Activated T-cell treated with anti-CD3 and anti-CD28 coated beads, Interleukin-2, amount 50 U/mL, for 24 hours (primary cell): ENCODE results near the gene CAT.

ENCODE experiments used
- DNase-seq: peaks from one replicate; pipeline ENCODE4 v3.0.0-alpha.2; 2020
- H3K27ac Mint-ChIP-seq: 2 replicates; pipeline ENCODE4 v1.8.0; 2020; ENCODE audit warnings: mild to moderate bottlenecking, mixed read lengths
- H3K27me3 Mint-ChIP-seq: 2 replicates; pipeline ENCODE4 v1.8.0; 2020; ENCODE audit warnings: mixed read lengths
- H3K36me3 Mint-ChIP-seq: 2 replicates; pipeline ENCODE4 v1.8.0; 2020; ENCODE audit warnings: low read depth, mixed read lengths
- H3K4me1 Mint-ChIP-seq: 2 replicates; pipeline ENCODE4 v1.8.0; 2020; ENCODE audit warnings: low read depth, mixed read lengths
- H3K4me3 Mint-ChIP-seq: 2 replicates; pipeline ENCODE4 v1.8.0; 2020; ENCODE audit warnings: mild to moderate bottlenecking, moderate library complexity, mixed read lengths
- H3K9me3 Mint-ChIP-seq: 2 replicates; pipeline ENCODE4 v1.8.0; 2020; ENCODE audit warnings: mixed read lengths

Gene CAT

GRCh38 chr11:34438529-34439507 is at the start of gene CAT:
TSS of gene CAT (plus strand) at chr11:34438934. CDS start at chr11:34439014, 80 bp downstream.
- Mint-ChIP-seq H3K9me3 (no peaks in the 10 kb centered on the region), H3K27me3 (no peaks in the 10 kb centered on the region), H3K4me3 (peak within 1 kb of the TSS; percentile 90), H3K36me3 (peaks cover 6% of the 10 kb centered on the region), H3K27ac (peak within 1 kb of the TSS; percentile 96), H3K4me1 (peaks cover 32% of the 10 kb centered on the region)
- DNase-seq, result peak; percentile 98

DNA sequence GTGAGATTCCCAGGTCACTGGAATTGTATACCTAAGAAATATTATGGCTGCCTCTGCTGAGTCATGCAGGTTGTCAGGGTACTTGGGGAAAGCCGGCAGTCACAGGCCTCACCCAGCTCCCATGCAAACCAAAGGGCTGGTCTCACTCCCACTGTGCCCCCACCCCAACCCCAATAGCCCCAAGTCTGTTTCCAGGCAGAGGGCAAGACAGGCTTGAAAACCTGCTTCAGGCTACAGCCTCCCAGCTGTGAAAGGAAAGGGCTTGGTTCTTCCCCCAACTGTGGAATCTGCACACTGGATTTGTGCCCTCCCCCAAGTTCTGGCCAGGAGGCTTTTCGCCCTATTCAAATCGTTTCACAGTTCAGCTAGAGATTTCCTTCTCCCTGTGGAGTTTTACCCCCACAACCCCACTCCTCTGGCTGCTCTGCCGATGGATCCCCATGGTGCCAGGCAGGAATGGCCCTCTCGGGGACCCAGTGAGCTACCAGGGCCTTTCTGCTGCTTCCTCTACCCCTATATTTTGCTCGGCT is 43.9 kb upstream of the CAT start:
- no peak for DNase-seq
- no peak overlapping the region for H3K4me3 Mint-ChIP-seq
- H3K36me3 Mint-ChIP-seq, result no peaks in the 10 kb centered on the region
- H3K9me3 Mint-ChIP-seq, result peaks cover 20% of the 10 kb centered on the region
- no peak overlapping the region for H3K27ac Mint-ChIP-seq
- no peaks in the 10 kb centered on the region for H3K4me1 Mint-ChIP-seq
- H3K27me3 Mint-ChIP-seq, result peaks cover 54% of the 10 kb centered on the region

- no peaks in the 10 kb centered on the region for H3K36me3 Mint-ChIP-seq
- peaks cover 20% of the 10 kb centered on the region for H3K9me3 Mint-ChIP-seq
- H3K4me3 Mint-ChIP-seq, result no peak overlapping the region
- peaks cover 56% of the 10 kb centered on the region for H3K27me3 Mint-ChIP-seq
- no peaks in the 10 kb centered on the region for H3K4me1 Mint-ChIP-seq
- DNase-seq, result no peak
- H3K27ac Mint-ChIP-seq, result no peak overlapping the region
These were observed 42.7 kb upstream of the CAT start for GRCh38 chr11:34395916-34396550.

DNA sequence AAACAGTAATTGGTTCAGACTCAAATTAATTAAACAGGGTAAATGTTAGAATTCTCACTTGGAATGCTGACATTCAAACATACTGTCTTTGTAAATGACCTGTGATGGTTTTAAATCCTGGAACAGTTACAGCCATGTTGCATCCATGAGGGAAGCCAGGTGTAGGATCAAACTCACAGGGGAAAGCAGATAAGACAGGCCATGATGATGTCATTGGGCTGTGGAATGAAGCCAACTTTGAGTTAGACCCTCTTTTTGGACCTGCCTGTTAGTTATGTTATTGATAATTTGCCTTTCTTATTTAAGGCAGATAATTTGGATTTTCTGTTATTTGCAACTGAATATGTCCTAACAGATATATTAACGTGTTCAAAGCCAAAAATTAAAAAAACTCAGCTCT is 41.6 kb upstream of the CAT start:
- Mint-ChIP-seq H3K27ac (no peak overlapping the region), H3K4me1 (no peaks in the 10 kb centered on the region), H3K9me3 (peaks cover 20% of the 10 kb centered on the region), H3K4me3 (no peak overlapping the region), H3K36me3 (no peaks in the 10 kb centered on the region), H3K27me3 (peaks cover 50% of the 10 kb centered on the region)
- no peak for DNase-seq

DNA sequence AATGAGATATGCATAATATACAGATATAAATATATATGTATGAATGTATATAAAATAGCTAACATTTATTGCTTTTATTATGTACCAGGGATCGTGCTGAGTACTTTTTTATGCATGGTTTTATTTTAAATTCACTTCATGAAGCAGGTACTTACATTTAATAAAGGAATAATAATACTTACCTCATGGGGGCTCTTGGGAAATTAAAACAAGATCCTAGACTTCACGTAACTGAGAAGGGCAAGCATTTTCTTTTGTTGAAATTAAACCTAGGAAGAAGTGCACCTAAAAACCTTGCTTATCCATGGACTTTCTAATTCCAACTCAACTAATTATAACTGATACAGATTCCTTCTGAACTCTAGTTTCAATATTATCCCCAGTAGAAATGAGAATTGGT is 40.9 kb upstream of the CAT start:
- Mint-ChIP-seq H3K4me3 (no peak overlapping the region), H3K27me3 (peaks cover 44% of the 10 kb centered on the region), H3K9me3 (peaks cover 16% of the 10 kb centered on the region), H3K36me3 (no peaks in the 10 kb centered on the region), H3K4me1 (no peaks in the 10 kb centered on the region), H3K27ac (no peak overlapping the region)
- no peak for DNase-seq

DNA sequence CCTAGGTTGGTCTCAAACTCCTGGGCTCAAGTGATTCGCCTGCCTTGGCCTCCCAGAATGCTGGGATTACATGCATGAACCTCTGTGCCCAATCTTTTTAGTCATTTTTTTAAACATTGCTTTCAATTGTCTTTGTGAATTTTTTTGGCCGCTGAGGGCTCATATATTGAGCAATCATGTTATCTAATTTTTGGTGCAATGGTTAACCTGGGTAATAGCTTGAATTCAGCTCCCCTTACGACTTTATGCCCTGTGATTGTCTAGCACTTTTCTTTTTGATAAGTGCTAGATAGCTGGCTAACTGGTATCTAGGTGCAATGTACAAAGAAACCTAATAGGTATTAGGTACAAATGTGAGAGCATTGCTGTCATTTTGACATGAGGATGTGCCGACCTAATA is 35.3 kb upstream of the CAT start:
- H3K27ac Mint-ChIP-seq, result no peak overlapping the region
- DNase-seq, result no peak
- no peaks in the 10 kb centered on the region for H3K36me3 Mint-ChIP-seq
- H3K4me1 Mint-ChIP-seq, result peaks cover 15% of the 10 kb centered on the region
- H3K4me3 Mint-ChIP-seq, result no peak overlapping the region
- H3K9me3 Mint-ChIP-seq, result no peaks in the 10 kb centered on the region
- H3K27me3 Mint-ChIP-seq, result peaks cover 26% of the 10 kb centered on the region

DNA sequence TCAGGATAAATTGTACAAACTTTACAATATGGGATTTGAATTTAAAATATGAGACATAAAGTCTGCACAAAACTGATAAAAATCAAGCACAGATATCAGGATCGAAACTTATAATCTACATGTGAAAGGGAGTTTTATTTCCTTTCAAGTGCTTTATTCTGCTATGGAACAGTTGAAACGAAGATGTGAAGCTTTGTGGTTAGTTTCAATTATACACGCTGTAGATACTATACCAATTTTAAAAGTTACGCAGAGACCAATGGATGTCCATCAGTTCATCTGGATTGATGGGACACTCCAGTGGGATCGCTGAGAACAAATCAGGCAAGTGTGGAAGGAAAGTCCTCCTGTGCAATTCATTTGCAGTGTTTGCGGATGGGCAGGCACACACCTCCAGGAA is 34.5 kb upstream of the CAT start:
- no peaks in the 10 kb centered on the region for H3K36me3 Mint-ChIP-seq
- peaks cover 15% of the 10 kb centered on the region for H3K4me1 Mint-ChIP-seq
- no peaks in the 10 kb centered on the region for H3K9me3 Mint-ChIP-seq
- H3K27ac Mint-ChIP-seq, result no peak overlapping the region
- peaks cover 26% of the 10 kb centered on the region for H3K27me3 Mint-ChIP-seq
- DNase-seq, result no peak
- H3K4me3 Mint-ChIP-seq, result peak overlapping the region; percentile 3

DNA sequence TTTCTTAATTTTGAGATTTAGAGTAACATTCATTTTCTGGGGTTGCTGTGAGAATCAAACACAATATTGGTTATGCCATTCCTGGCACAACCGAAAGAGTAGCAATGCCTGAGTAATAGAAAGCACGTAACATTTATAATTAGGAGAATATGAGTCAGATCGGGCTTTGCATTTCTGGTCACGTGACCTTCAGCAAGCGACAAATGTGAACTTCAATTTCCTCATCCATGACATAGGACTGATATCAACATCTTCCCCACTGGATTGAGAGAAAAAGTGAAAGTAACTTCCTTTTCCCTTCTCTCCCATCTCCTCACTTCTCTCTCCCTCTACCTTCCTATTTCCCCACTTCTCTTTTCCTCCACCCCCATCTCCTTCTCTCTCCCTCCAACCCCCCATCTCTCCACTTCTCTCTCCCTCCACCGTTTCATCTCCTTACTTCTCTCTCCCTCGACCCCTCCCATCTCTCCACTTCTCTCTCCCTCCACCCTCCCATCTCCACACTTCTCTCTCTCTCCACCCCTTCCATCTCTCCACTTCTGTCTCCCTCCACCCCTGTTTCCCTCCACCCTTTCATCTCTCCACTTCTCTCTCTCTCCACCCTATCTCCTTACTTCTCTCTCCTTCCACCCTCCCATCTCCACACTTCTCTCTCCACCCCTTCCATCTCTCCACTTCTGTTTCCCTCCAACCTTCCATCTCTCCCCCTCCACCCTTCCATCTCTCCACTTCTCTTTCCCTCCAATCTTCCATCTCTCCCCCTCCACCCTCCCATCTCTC is 33.5 kb upstream of the CAT start:
- Mint-ChIP-seq H3K27ac (no peak overlapping the region), H3K36me3 (no peaks in the 10 kb centered on the region), H3K9me3 (no peaks in the 10 kb centered on the region), H3K27me3 (peaks cover 26% of the 10 kb centered on the region), H3K4me1 (peaks cover 15% of the 10 kb centered on the region), H3K4me3 (peak overlapping the region; percentile 3)
- no peak for DNase-seq

DNA sequence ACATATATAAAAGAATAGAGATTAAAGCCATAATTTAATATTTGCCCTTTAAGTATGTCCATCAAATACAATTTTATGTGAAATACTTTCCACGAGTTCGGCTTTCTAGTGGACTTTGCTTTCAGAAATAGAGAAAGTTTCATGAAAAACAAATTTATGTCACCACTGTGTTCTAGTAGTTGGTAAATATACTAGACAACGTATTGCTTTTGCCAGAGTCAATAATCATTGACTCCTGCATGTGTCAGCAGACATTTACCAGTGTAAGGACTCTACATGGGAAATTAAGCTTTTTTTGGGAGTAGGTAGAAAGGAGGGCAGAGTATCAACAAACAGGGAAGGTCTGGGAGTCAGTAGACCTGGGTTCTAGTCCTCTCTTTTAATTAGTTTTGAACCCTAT is 32.3 kb upstream of the CAT start:
- no peak for DNase-seq
- no peak overlapping the region for H3K27ac Mint-ChIP-seq
- H3K4me3 Mint-ChIP-seq, result no peak overlapping the region

DNA sequence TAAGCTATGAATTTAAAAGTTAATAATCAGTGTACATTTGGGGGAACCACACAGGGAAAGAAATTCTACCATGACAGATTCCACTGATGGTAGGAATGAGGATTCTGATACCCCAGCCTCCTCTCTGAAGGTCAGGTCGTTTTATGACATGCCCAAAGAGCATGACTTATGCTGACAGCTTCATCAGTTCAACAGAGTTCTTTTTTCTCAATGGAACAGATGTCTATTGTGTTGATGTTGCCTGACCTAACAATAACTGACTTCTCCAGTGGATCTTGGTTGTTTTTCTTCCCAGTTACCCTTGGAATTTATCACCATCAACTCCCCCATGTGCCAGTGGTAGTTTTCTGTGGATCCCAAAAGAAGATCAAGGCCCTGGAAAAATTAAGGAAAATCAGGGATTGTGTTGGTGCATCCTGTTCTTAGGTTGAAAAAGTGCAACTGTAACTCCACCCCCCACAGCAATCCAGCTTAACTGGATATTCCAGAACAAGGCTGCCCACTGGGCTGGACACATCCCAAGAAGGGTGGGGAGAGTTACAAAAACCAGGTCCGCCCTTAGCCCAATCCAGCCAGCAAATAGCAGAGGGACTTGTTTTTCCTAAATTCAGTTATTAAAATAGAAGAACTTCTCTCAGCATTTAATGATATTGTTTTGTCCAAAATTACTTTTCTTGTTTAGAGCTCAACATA is 31.5 kb upstream of the CAT start:
- peaks cover 3% of the 10 kb centered on the region for H3K9me3 Mint-ChIP-seq
- peaks cover 28% of the 10 kb centered on the region for H3K27me3 Mint-ChIP-seq
- H3K36me3 Mint-ChIP-seq, result no peaks in the 10 kb centered on the region
- DNase-seq, result no peak
- H3K4me1 Mint-ChIP-seq, result peaks cover 15% of the 10 kb centered on the region
- no peak overlapping the region for H3K4me3 Mint-ChIP-seq
- H3K27ac Mint-ChIP-seq, result no peak overlapping the region

More for the DNA sequence above, 32.3 kb upstream of the CAT start:
- Mint-ChIP-seq H3K9me3 (no peaks in the 10 kb centered on the region), H3K4me1 (peaks cover 15% of the 10 kb centered on the region), H3K36me3 (no peaks in the 10 kb centered on the region), H3K27me3 (peaks cover 28% of the 10 kb centered on the region)

- no peaks in the 10 kb centered on the region for H3K36me3 Mint-ChIP-seq
- H3K4me1 Mint-ChIP-seq, result peaks cover 15% of the 10 kb centered on the region
- peaks cover 14% of the 10 kb centered on the region for H3K9me3 Mint-ChIP-seq
- DNase-seq, result no peak
- no peak overlapping the region for H3K4me3 Mint-ChIP-seq
- no peak overlapping the region for H3K27ac Mint-ChIP-seq
- H3K27me3 Mint-ChIP-seq, result peaks cover 28% of the 10 kb centered on the region
These were observed 30.1 kb upstream of the CAT start for GRCh38 chr11:34408580-34409172.

GRCh38 chr11:34411111-34411510 is 27.6 kb upstream of the CAT start:
- DNase-seq, result no peak
- Mint-ChIP-seq H3K27ac (no peak overlapping the region), H3K4me1 (no peaks in the 10 kb centered on the region), H3K36me3 (no peaks in the 10 kb centered on the region), H3K27me3 (peaks cover 25% of the 10 kb centered on the region), H3K4me3 (no peak overlapping the region), H3K9me3 (peaks cover 24% of the 10 kb centered on the region)

DNA sequence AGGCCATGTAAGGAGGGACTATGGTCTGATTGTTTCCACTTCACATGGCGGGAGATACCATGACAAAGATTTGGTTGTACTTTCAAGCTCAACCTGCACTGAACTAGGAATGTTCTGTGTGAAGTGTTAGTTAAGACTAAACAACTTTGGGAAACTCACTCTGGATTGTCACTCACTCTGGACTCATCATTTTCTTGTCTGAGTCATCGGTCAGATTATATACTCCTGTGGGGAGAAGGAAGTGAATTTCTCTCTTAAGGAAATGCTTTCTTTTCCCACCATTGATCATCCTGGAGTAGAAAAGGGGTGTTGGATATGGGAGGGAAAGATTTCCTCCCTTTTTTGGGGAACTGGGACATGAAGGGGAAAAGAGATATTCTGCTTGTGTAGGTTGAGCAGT is 26.9 kb upstream of the CAT start:
- Mint-ChIP-seq H3K36me3 (no peaks in the 10 kb centered on the region), H3K9me3 (peaks cover 24% of the 10 kb centered on the region), H3K27me3 (peaks cover 25% of the 10 kb centered on the region), H3K27ac (no peak overlapping the region), H3K4me3 (no peak overlapping the region), H3K4me1 (no peaks in the 10 kb centered on the region)
- no peak for DNase-seq
